ENCODE results near the gene RSAD2.
"Not testable (repeated sequence)": the region's sequence is repeated elsewhere in the genome, so short reads cannot be mapped to it uniquely, and the experiment has no call there.

RSAD2 gene

GRCh38 chr2:6923319-6923718, 45.7 kb downstream of the RSAD2 start:
- FAIRE-seq (no peak), DNase-seq (ENCODE audit: insufficient read length, low spot score) (no peak)

GRCh38 chr2:6924101-6924923, 46.7 kb downstream of the RSAD2 start:
- FAIRE-seq (no peak), DNase-seq (ENCODE audit: insufficient read length, low spot score) (no peak)

- FAIRE-seq (no peak), DNase-seq (ENCODE audit: insufficient read length, low spot score) (no peak)
Measured at GRCh38 chr2:6924924-6925409, 47.4 kb downstream of the RSAD2 start.

GRCh38 chr2:6926071-6926732, 48.6 kb downstream of the RSAD2 start:
- DNase-seq (ENCODE audit: insufficient read length, low spot score) = no peak
- FAIRE-seq = no peak

- FAIRE-seq (no peak), DNase-seq (ENCODE audit: insufficient read length, low spot score) (no peak)
Measured at GRCh38 chr2:6927186-6927585, 49.6 kb downstream of the RSAD2 start.

- no peak for FAIRE-seq
- DNase-seq (ENCODE audit: insufficient read length, low spot score) = no peak
Measured at GRCh38 chr2:6927753-6928152, 50.2 kb downstream of the RSAD2 start.

- DNase-seq (ENCODE audit: insufficient read length, low spot score) (no peak), FAIRE-seq (no peak)
Measured at GRCh38 chr2:6928452-6928851, 50.9 kb downstream of the RSAD2 start.

- FAIRE-seq = no peak
- DNase-seq (ENCODE audit: insufficient read length, low spot score) = no peak
Measured at GRCh38 chr2:6929196-6929819, 51.7 kb downstream of the RSAD2 start.

- no peak for FAIRE-seq
- no peak for DNase-seq (ENCODE audit: insufficient read length, low spot score)
Measured at GRCh38 chr2:6930923-6931647, 53.5 kb downstream of the RSAD2 start.

GRCh38 chr2:6931753-6932152, 54.2 kb downstream of the RSAD2 start:
- no peak for DNase-seq (ENCODE audit: insufficient read length, low spot score)
- no peak for FAIRE-seq

GRCh38 chr2:6932206-6932605, 54.6 kb downstream of the RSAD2 start:
- no peak for FAIRE-seq
- no peak for DNase-seq (ENCODE audit: insufficient read length, low spot score)

GRCh38 chr2:6932828-6933227, 55.3 kb downstream of the RSAD2 start:
- FAIRE-seq (no peak), DNase-seq (ENCODE audit: insufficient read length, low spot score) (no peak)

- no peak for DNase-seq (ENCODE audit: insufficient read length, low spot score)
- no peak for FAIRE-seq
Measured at GRCh38 chr2:6933911-6934310, 56.3 kb downstream of the RSAD2 start.

- FAIRE-seq = no peak
- no peak for DNase-seq (ENCODE audit: insufficient read length, low spot score)
Measured at GRCh38 chr2:6934345-6934744, 56.8 kb downstream of the RSAD2 start.

GRCh38 chr2:6934758-6935651, 57.4 kb downstream of the RSAD2 start:
- FAIRE-seq (no peak), DNase-seq (ENCODE audit: insufficient read length, low spot score) (no peak)

- not testable (repeated sequence) for FAIRE-seq
Measured at GRCh38 chr2:6935652-6936020, 58.1 kb downstream of the RSAD2 start.

GRCh38 chr2:6937157-6937556, 59.6 kb downstream of the RSAD2 start:
- DNase-seq (ENCODE audit: insufficient read length, low spot score) (no peak), FAIRE-seq (no peak)

More at GRCh38 chr2:6935652-6936020, 58.1 kb downstream of the RSAD2 start:
- DNase-seq (ENCODE audit: insufficient read length, low spot score) = not testable (repeated sequence)

- DNase-seq (ENCODE audit: insufficient read length, low spot score) = no peak
- FAIRE-seq = no peak
Measured at GRCh38 chr2:6937582-6937981, 60.0 kb downstream of the RSAD2 start.

- DNase-seq (ENCODE audit: insufficient read length, low spot score) = no peak
- no peak for FAIRE-seq
Measured at GRCh38 chr2:6939071-6939470, 61.5 kb downstream of the RSAD2 start.

GRCh38 chr2:6940820-6941219, 63.2 kb downstream of the RSAD2 start:
- DNase-seq (ENCODE audit: insufficient read length, low spot score) (no peak), FAIRE-seq (no peak)
